GM23248 (cell line): ENCODE measurements around the gene LHCGR. TPM values are rescaled to one million over a fixed set of nuclear protein-coding genes. Genes with fewer than 3 reads are reported as not detected.

Experiments
- DNase-seq: peaks from one replicate; pipeline ENCODE4 v3.0.0-alpha.2; 2015
- H2AFZ ChIP-seq: fragments of 200-600 bp; sonication (generic); 2 replicates; pipeline ENCODE4 v1.6.1; 2016; ENCODE audit warnings: antibody characterized with exemption
- H3F3A ChIP-seq: fragments of 200-600 bp; sonication (generic); 2 replicates; pipeline ENCODE4 v1.6.1; 2016; ENCODE audit warnings: mild to moderate bottlenecking, antibody characterized with exemption, mixed run types; ENCODE audit not compliant: insufficient read depth
- H3K27ac ChIP-seq: fragments of 200-600 bp; sonication (generic); 2 replicates; pipeline ENCODE4 v1.5.1; 2016; ENCODE audit warnings: mild to moderate bottlenecking
- H3K27me3 ChIP-seq: fragments of 200-600 bp; sonication (generic); replicated peaks from 2 replicates; pipeline ENCODE4 v1.6.1; 2016; ENCODE audit warnings: mild to moderate bottlenecking; ENCODE audit not compliant: insufficient read depth
- H3K36me3 ChIP-seq: fragments of 200-600 bp; sonication (generic); 2 replicates; pipeline ENCODE4 v1.6.1; 2016; ENCODE audit warnings: low read depth, mild to moderate bottlenecking
- H3K4me1 ChIP-seq: fragments of 200-600 bp; sonication (generic); 2 replicates; pipeline ENCODE4 v1.6.1; 2016; ENCODE audit warnings: mild to moderate bottlenecking; ENCODE audit not compliant: insufficient read depth
- H3K4me2 ChIP-seq: fragments of 200-600 bp; sonication (generic); one replicate; pipeline ENCODE4 v1.6.1; 2016; ENCODE audit warnings: mild to moderate bottlenecking; ENCODE audit not compliant: unreplicated experiment
- H3K4me3 ChIP-seq: fragments of 200-600 bp; sonication (generic); 2 replicates; pipeline ENCODE4 v1.5.1; 2016; ENCODE audit warnings: mild to moderate bottlenecking
- H3K79me2 ChIP-seq: fragments of 200-600 bp; sonication (generic); 2 replicates; pipeline ENCODE4 v1.6.1; 2016; ENCODE audit warnings: mild to moderate bottlenecking; ENCODE audit not compliant: insufficient read depth
- H3K9ac ChIP-seq: fragments of 200-600 bp; sonication (generic); 2 replicates; pipeline ENCODE4 v1.6.1; 2016; ENCODE audit warnings: mild to moderate bottlenecking
- H3K9me2 ChIP-seq: fragments of 200-600 bp; sonication (generic); 2 replicates; pipeline ENCODE4 v1.6.1; 2016; ENCODE audit warnings: mixed run types, mild to moderate bottlenecking, moderate library complexity; ENCODE audit not compliant: insufficient read depth
- H3K9me3 ChIP-seq: fragments of 200-600 bp; sonication (generic); one replicate; pipeline ENCODE4 v1.6.1; 2017; ENCODE audit warnings: low read depth
- H4K20me1 ChIP-seq: fragments of 200-600 bp; sonication (generic); 2 replicates; pipeline ENCODE4 v1.6.0; 2016; ENCODE audit not compliant: insufficient read depth
- EZH2 ChIP-seq: fragments of 200-600 bp; sonication (generic); IDR thresholded peaks from 2 replicates; pipeline ENCODE4 v1.6.1; 2018; ENCODE audit warnings: antibody characterized with exemption, mild to moderate bottlenecking; ENCODE audit not compliant: insufficient read depth, poor library complexity, severe bottlenecking
- EZH2phosphoT487 ChIP-seq: fragments of 200-600 bp; sonication (generic); IDR thresholded peaks from 2 replicates; pipeline ENCODE4 v1.6.1; 2018; ENCODE audit warnings: antibody characterized with exemption, moderate library complexity, mild to moderate bottlenecking, low read depth; ENCODE audit not compliant: insufficient read depth
- WGBS, 2 experiments: methylation state at CpG; one replicate each; pipeline ENCODE4 v1.1.6; 2015 to 2017; ENCODE audit warnings: low lambda C conversion rate in 2 of 2, low coverage in 1 of 2; ENCODE audit errors: missing lambda C conversion rate in 2 of 2; 5-methylcytosine and 5-hydroxymethylcytosine counted together
- in situ Hi-C: fragments of 300-500 bp; cut with MboI; formaldehyde crosslinking; loops from 2 replicates; pipeline ENCODE4 v1.15.0; 2020
- polyA plus RNA-seq: library from polyadenylated mRNA; unstranded; fragments of >200 nt; fragmentation: Nextera tagmentation; extraction: Ambion mirVana; gene quantifications from 2 replicates; pipeline ENCODE4 v1.2.1, GENCODE V29; 2016
- total RNA-seq: library from RNA; depleted of rRNA; stranded (reverse); fragments of >200 nt; shearing (Covaris generic); gene quantifications from 2 replicates; pipeline ENCODE4 v1.2.3, GENCODE V29; 2014

The LHCGR gene
- total and polyA plus RNA-seq, 2 experiments from 2014 or later = not detected

DNA sequence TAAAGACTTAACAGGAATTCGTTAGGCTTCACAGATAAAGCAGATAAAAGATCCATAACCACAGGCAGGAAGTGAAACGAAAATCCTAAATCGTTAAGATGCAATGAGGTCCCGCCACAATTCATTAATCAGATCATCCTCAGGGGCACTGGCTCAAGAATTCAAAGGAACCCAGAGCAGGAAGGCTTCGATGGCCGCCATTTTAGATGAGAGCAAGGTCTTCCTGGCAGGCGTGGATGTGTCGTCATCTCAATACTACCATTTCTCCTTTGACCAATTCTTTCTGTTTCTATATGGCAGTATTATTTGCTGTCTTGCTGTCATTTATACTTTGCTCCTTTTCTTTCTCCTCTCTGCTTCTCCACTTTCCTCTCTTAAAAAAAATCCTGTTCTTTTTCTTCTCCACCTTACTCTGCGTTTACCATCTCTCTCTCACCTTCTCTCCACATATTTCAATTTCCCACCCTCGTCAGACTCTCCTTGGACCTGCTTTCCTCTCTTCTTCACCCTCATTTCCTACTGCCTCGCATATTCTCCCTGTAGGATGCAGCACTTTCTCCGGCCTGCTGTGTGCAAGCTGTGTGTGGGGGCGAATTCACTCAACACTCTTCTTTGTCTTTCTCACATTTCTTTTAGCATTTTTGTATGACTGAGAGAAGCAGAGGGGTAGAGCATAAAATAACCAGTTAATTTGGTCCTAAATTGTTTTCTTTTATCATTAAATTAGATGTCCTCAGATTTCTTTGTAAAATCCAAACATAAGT, 35.1 kb upstream of the LHCGR start:
- Histone ChIP-seq H3K27me3 (no peaks in the 10 kb centered on the region), H3K79me2 (no peaks in the 10 kb centered on the region), H3F3A (no peaks in the 10 kb centered on the region), H3K27ac (no peak overlapping the region), H3K4me3 (no peak overlapping the region), H3K9ac (no peak overlapping the region), H2AFZ (no peak overlapping the region), H4K20me1 (no peaks in the 10 kb centered on the region), H3K9me2 (no peaks in the 10 kb centered on the region), H3K36me3 (no peaks in the 10 kb centered on the region), H3K4me1 (no peaks in the 10 kb centered on the region), H3K9me3 (no peaks in the 10 kb centered on the region), H3K4me2 (no peak overlapping the region)
- DNase-seq = no peak
- in situ Hi-C loops = no loop called here
- WGBS, 2 experiments = 69 to 72% methylated on average over 13 of the region's 13 CpGs
- TF ChIP-seq EZH2phosphoT487 (no peak), EZH2 (no peak)

DNA sequence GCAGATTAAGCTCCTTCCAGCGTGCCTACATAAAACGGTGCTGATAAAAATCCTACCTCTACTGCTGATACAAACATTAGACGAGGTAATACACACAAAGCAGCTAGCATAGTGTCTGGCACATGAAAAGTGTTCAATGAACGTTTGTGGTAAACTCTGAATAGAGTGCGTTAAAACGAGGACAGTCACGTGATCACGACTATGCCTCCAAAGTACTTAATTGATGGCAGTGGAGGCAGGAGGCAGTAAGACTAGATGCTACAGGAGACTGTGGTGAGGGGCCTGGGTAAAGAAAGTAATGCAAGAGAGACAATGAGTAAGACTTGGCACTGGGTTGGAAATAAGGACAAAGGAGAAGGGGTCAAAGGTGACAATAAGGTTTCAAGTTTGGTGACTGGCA, 32.1 kb upstream of the LHCGR start:
- TF ChIP-seq EZH2phosphoT487 (no peak), EZH2 (no peak)
- H3K4me1 ChIP-seq = no peaks in the 10 kb centered on the region

DNA sequence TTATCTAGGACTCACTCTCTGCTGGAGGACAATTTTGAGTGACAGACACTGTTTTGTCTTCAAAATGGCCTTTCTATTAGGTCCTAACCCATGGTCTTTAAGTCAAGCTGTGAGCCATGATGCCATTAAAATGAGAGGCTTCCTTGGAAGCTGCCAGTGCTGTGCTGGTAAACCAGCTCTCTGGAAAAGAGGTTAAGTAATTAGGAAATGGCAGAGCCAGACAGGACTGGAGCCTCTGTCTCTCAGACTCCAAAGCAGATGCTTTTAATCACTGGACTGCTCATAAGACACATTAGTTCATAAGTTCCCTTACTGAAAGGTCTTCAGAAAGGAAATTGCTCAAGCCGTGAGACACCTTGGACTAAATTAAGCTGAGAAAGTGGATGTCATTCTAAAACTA, 25.8 kb upstream of the LHCGR start:
- H3F3A ChIP-seq = no peaks in the 10 kb centered on the region
- H3K27me3 ChIP-seq = no peaks in the 10 kb centered on the region
- in situ Hi-C loops = no loop called here
- no peaks in the 10 kb centered on the region for H3K9me2 ChIP-seq
- H3K4me3 ChIP-seq = no peak overlapping the region
- no peaks in the 10 kb centered on the region for H3K36me3 ChIP-seq
- no peak overlapping the region for H3K4me2 ChIP-seq
- no peaks in the 10 kb centered on the region for H3K9me3 ChIP-seq
- no peak for TF ChIP-seq EZH2
- TF ChIP-seq EZH2phosphoT487 = no peak
- no peak overlapping the region for H3K9ac ChIP-seq
- no peaks in the 10 kb centered on the region for H3K79me2 ChIP-seq
- H3K27ac ChIP-seq = no peak overlapping the region
- peak; percentile 63 for DNase-seq
- no peak overlapping the region for H2AFZ ChIP-seq
- H4K20me1 ChIP-seq = no peaks in the 10 kb centered on the region
- 0 to 3% methylated on average over 1 of the region's 1 CpG for whole genome bisulfite sequencing, 2 experiments
- 0 out of 2 replicates have a peak, but pooled peaks cover 3% of the 10 kb centered on the region for H3K4me1 ChIP-seq

More for the DNA sequence above, 32.1 kb upstream of the LHCGR start:
- H3K4me2 ChIP-seq = no peak overlapping the region
- no peaks in the 10 kb centered on the region for H3K9me3 ChIP-seq
- H4K20me1 ChIP-seq = no peaks in the 10 kb centered on the region
- H3K36me3 ChIP-seq = no peaks in the 10 kb centered on the region
- no peaks in the 10 kb centered on the region for H3K79me2 ChIP-seq
- 60 to 61% methylated on average over 8 of the region's 8 CpGs for WGBS, 2 experiments
- no peak for DNase-seq
- H2AFZ ChIP-seq = no peak overlapping the region
- no peaks in the 10 kb centered on the region for H3K9me2 ChIP-seq
- H3K27me3 ChIP-seq = no peaks in the 10 kb centered on the region
- H3F3A ChIP-seq = no peaks in the 10 kb centered on the region
- no peak overlapping the region for H3K4me3 ChIP-seq
- H3K9ac ChIP-seq = no peak overlapping the region
- in situ Hi-C loops = no loop called here
- no peak overlapping the region for H3K27ac ChIP-seq

DNA sequence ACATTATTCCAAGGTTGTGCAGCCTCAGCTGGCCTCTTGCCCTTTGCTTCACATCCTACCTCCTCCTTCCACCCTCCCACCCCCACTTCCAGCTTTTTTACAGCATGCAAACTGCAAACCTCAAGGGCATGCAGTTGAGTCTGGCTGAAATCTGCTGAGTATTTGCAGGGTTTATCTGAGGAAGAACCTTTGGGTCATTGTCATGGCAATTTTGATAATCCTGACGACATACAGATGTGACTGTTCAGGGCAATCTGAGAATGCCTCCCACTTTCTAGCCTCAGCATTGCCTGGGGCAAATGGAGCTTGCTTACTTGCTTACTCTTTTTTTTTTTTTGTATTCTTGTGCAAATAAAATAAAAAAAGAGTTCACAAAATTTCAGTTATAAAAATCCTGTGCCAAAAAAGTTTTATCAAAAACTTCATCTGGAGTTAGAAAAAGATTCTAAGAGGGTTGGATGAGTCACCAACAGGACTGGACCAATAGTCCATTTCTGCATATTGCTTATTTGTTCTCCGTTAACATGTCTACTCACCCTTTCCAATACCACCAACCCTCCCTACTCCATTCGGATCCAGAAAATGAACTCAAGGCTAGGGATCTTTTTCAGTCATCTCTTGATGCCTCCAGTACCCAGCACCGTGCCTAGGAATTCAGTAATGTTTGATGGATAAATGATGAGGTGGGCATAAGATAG, 23.6 kb upstream of the LHCGR start:
- WGBS, 2 experiments = 28 to 31% methylated on average over 4 of the region's 4 CpGs
- no peak overlapping the region for H3K27ac ChIP-seq
- no peaks in the 10 kb centered on the region for H3K9me2 ChIP-seq
- H3K9me3 ChIP-seq = no peaks in the 10 kb centered on the region
- peak; percentile 20 for DNase-seq
- H3K79me2 ChIP-seq = no peaks in the 10 kb centered on the region
- H3F3A ChIP-seq = no peaks in the 10 kb centered on the region
- H4K20me1 ChIP-seq = no peaks in the 10 kb centered on the region
- in situ Hi-C loops = no loop called here
- H3K27me3 ChIP-seq = no peaks in the 10 kb centered on the region
- H3K4me1 ChIP-seq = 0 out of 2 replicates have a peak, but pooled peaks cover 3% of the 10 kb centered on the region
- no peak for TF ChIP-seq EZH2phosphoT487
- no peak for TF ChIP-seq EZH2
- H3K4me2 ChIP-seq = no peak overlapping the region
- no peak overlapping the region for H3K9ac ChIP-seq
- H3K36me3 ChIP-seq = no peaks in the 10 kb centered on the region
- no peak overlapping the region for H2AFZ ChIP-seq
- no peak overlapping the region for H3K4me3 ChIP-seq
